Bronchial smooth muscle cell (primary cell): ENCODE results near the gene LGALS8. TPM values are rescaled to one million over a fixed set of nuclear protein-coding genes. Genes with fewer than 3 reads are reported as not detected.

Source experiments
- total RNA-seq: library from RNA; depleted of rRNA; stranded (reverse); fragments of >200 nt; gene quantifications from 2 replicates; pipeline ENCODE4 v1.2.1, GENCODE V29; 2014

LGALS8 gene
- 39.2 and 41.0 TPM in 2 replicates for total RNA-seq

DNA sequence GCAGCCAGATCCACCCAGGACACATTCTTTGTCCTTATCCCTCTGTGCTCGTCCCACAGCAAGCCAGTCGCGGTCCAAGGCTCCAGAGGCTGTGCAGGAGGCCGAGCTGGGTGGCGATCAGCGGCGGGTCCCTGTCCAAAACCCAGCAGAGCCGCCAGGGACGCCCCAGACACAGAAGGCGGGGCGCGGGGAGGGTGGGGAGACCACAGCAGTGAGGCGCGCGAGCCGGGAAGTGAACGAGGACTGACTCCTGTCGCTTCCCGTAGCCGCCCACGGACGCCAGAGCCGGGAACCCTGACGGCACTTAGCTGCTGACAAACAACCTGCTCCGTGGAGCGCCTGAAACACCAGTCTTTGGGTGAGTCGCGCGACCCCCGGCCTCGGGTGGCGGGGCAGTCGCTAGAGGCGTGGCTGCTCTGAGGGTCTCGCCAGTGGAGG is at the start of gene LGALS8:
Gene LGALS8 (plus strand): TSS at position 279 of the 438 bp plus-strand sequence. CDS start 2,089 bp downstream, outside the sequence.

Other genes with a start within 250 kb of the LGALS8 start
- 0.63 and 1.0 TPM in 2 replicates for gene ERO1B, start 242.0 kb upstream of the LGALS8 start, total RNA-seq
- gene EDARADD, start 129.7 kb upstream of the LGALS8 start, total RNA-seq: under 0.01 TPM in 1 of 2 replicates, not detected in the other
- 12.5 and 17.2 TPM in 2 replicates for gene HEATR1, start 80.5 kb downstream of the LGALS8 start, total RNA-seq
- gene ACTN2, start 162.5 kb downstream of the LGALS8 start, total RNA-seq: under 0.01 TPM in 1 of 2 replicates, not detected in the other